Ascending aorta (tissue), 2 donors: ENCODE measurements around the gene MORF4L1. TPM values are rescaled to one million over a fixed set of nuclear protein-coding genes. Genes with fewer than 3 reads are reported as not detected.
A peak's percentile ranks its signal among the peaks of the same experiment; 100 is the strongest.
"Not testable (repeated sequence)": the region's sequence is repeated elsewhere in the genome, so short reads cannot be mapped to it uniquely, and the experiment has no call there.

Source experiments
- DNase-seq, 2 donors: peaks; one replicate each; pipeline ENCODE4 v3.0.0-alpha.2; 2019; ENCODE audit warnings: low spot score in 2 of 2
- H3K27ac ChIP-seq, 2 donors: fragments of 200-600 bp; sonication (generic); one replicate each; pipeline ENCODE4 v1.5.1; 2016 to 2017; ENCODE audit warnings: mild to moderate bottlenecking in 1 of 2
- H3K27me3 ChIP-seq: fragments of 200-600 bp; sonication (generic); one replicate; pipeline ENCODE4 v1.5.1; 2017
- H3K36me3 ChIP-seq, 2 donors: fragments of 200-600 bp; sonication (generic); one replicate each; pipeline ENCODE4 v1.5.1; 2016
- H3K4me1 ChIP-seq, 2 donors: fragments of 200-600 bp; sonication (generic); one replicate each; pipeline ENCODE4 v1.5.1; 2016 to 2017; ENCODE audit warnings: mild to moderate bottlenecking in 1 of 2
- H3K4me3 ChIP-seq, 2 donors: fragments of 200-600 bp; sonication (generic); one replicate each; pipeline ENCODE4 v1.5.1; 2016 to 2017; ENCODE audit warnings: mild to moderate bottlenecking in 1 of 2
- H3K9me3 ChIP-seq, 2 donors: fragments of 200-600 bp; sonication (generic); one replicate each; pipeline ENCODE4 v1.5.1; 2016
- intact Hi-C: fragments of 100-400 bp; cut with DNase I; formaldehyde crosslinking; loops from one replicate; pipeline ENCODE4 v1.15.1; 2023
- total RNA-seq: library from RNA; depleted of rRNA; stranded (reverse); fragments of >200 nt; gene quantifications from one replicate; pipeline ENCODE4 v1.1.0, GENCODE V29; 2016
- TF ChIP-seq, protein P1 (sequence below), 3 experiments: fragments of 200-600 bp in 2 of 3; fragments of 450-650 bp in 1 of 3; sonication (generic) in 2 of 3; IDR thresholded peaks; one replicate each; pipeline ENCODE4 v1.5.1; 2016 to 2019; ENCODE audit warnings: antibody characterized with exemption in 3 of 3, mild to moderate bottlenecking in 1 of 3, moderate library complexity in 1 of 3

The MORF4L1 gene
- total RNA-seq, 1 donor from 2014 or later = 108 TPM

DNA sequence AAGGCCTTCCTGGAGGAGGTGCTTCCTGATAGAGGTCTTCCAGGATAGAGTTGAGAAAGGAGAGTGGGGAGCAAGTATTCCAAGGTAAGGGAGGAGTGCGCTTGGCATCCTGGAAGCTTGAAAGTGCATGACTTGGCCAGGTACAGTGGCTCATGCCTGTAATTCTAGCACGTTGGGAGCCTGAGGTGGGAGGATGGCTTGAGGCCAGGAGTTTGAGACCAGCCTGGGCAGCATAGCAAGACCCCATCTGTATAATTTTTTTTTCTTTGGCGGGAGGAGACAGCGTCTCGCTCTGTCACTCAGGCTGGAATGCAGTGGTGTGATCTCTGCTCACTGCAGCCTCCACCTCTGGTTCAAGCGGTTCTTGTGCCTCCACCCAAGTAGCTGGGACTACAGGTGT lies 19.2 kb upstream of the MORF4L1 start:
- Histone ChIP-seq H3K4me3 (no peak overlapping the region), H3K27ac (no peak overlapping the region), H3K4me1 (peaks cover 0 to 8% of the 10 kb centered on the region in 2 donors), H3K9me3 (no peaks in the 10 kb centered on the region), H3K27me3 (no peaks in the 10 kb centered on the region), H3K36me3 (no peaks in the 10 kb centered on the region)
- DNase-seq = no peak
- TF ChIP-seq, protein P1, sequence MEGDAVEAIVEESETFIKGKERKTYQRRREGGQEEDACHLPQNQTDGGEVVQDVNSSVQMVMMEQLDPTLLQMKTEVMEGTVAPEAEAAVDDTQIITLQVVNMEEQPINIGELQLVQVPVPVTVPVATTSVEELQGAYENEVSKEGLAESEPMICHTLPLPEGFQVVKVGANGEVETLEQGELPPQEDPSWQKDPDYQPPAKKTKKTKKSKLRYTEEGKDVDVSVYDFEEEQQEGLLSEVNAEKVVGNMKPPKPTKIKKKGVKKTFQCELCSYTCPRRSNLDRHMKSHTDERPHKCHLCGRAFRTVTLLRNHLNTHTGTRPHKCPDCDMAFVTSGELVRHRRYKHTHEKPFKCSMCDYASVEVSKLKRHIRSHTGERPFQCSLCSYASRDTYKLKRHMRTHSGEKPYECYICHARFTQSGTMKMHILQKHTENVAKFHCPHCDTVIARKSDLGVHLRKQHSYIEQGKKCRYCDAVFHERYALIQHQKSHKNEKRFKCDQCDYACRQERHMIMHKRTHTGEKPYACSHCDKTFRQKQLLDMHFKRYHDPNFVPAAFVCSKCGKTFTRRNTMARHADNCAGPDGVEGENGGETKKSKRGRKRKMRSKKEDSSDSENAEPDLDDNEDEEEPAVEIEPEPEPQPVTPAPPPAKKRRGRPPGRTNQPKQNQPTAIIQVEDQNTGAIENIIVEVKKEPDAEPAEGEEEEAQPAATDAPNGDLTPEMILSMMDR (IDR thresholded peaks at IDR 0.05) = no peak
- intact Hi-C loops = no loop called here

DNA sequence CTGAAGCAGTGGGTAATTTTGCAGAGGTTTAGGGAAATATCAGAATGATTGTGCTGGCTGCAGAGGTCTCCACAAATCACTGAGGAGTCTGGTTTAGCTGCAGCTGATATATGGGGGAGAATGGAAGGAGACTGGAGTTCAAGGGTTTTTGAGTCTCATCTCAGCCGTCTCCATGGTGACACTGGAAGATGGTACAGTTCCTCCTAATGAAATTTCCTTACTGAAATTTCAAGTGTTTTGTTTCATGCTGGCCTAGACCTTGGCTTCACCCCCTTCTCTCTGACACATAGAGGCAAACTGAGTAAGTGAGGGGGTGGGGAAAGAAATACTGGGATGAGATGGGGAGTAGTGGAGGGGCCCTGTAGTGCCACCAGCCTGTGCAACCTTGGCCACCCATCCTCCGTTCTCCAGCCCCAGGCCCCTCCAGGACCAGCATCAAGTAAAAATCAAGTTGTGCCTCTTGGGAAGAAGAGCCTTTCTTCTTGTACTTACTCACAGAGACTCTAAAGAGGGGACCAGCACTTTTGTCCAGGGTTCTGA lies 17.8 kb upstream of the MORF4L1 start:
- H3K27ac ChIP-seq = peak overlapping the region; percentile 49 to 70
- no peaks in the 10 kb centered on the region for H3K27me3 ChIP-seq
- intact Hi-C loops = loop anchor here (1.0 to 5.0 kb wide), 2 partner anchors 44 to 98 kb away; partner anchors contain the start of gene ADAMTS7
- no peaks in the 10 kb centered on the region for H3K9me3 ChIP-seq
- no peak for DNase-seq
- peaks cover 6 to 14% of the 10 kb centered on the region in 2 donors for H3K4me1 ChIP-seq
- TF ChIP-seq, protein P1 (IDR thresholded peaks at IDR 0.05) = no peak
- no peaks in the 10 kb centered on the region for H3K36me3 ChIP-seq
- H3K4me3 ChIP-seq = no peak overlapping the region

DNA sequence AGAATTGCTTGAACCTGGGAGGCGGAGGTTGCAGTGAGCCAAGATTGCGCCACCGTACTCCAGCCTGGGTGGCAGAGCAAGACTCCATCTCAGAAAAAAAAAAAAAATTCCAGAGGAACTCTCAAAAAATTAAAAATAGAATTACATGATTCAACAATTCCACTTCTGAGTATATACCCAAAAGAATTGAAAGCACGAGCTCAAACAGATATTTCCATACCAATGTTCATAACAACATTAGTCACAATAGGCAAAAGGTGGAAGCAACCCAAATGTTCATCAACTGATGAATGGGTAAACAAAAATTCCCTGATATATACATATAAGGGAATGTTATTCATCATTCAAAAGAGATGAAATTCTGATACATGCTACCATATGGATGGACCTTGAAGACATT lies 16.9 kb upstream of the MORF4L1 start:
- Histone ChIP-seq H3K4me1 (peaks cover 6 to 14% of the 10 kb centered on the region in 2 donors), H3K27me3 (no peaks in the 10 kb centered on the region), H3K9me3 (no peaks in the 10 kb centered on the region), H3K27ac (peak overlapping the region; percentile 49 to 70), H3K4me3 (no peak overlapping the region), H3K36me3 (no peaks in the 10 kb centered on the region)
- intact Hi-C loops = loop anchor here (1.0 to 5.0 kb wide), 2 partner anchors 44 to 98 kb away; partner anchors contain the start of gene ADAMTS7
- TF ChIP-seq, protein P1 (IDR thresholded peaks at IDR 0.05) = no peak
- DNase-seq = peak in 1 of 2 donors; percentile 77

DNA sequence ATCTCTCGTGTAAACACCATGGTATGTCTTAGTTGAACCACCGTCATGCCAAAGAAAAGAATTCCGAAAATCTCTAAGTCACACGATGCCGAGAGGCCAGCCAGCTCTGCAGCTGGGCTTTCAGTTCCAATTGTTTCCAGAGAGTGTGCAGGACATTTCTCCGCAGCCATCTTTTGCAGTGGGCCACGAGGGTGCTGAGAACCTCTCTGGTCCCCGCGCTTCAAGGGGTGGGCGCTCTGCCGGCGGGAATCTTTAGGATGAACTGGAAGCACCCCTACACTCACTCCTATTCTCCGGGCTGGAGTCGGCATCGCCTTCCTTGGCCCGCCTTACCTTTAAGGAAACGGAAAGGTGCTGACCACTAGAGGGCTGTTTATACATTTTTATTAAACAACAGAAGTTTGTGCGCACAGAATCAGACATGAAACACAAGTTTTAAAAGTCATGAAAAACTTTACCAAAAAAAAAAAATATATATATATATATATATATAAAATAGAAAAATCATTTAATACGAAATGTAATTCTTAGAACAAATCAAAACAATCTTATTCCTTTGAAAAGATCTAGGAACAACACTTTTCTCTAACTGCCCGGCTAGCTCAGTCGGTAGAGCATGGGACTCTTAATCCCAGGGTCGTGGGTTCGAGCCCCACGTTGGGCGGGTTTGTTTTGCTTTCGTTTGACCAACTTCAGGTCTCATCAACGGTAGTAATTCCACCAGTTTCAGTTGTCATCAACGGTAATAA lies 12.5 kb upstream of the MORF4L1 start:
- intact Hi-C loops = loop anchor here (1.0 to 5.0 kb wide), 4 partner anchors 12 to 103 kb away; partner anchors contain the start of genes ADAMTS7 and MORF4L1

DNA sequence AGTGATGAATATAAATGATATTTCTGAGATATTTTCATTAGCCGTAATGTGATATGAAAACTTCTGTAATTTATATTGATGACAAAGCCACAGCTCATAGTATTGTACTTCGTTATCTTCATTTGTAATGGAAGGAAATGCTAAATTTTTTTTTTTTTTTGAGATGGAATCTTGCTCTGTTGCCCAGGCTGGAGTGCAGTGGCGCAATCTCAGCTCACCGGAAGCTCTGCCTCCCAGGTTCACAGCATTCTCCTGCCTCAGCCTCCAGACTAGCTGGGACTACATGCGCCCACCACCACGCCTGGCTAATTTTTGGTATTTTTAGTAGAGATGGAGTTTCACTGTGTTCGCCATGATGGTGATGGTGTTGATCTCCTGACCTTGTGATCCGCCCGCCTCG lies 7.1 kb upstream of the MORF4L1 start:
- H3K27me3 ChIP-seq, intact Hi-C loops, H3K4me3 ChIP-seq, H3K9me3 ChIP-seq, H3K36me3 ChIP-seq, DNase-seq, H3K4me1 ChIP-seq, H3K27ac ChIP-seq: not testable (repeated sequence)

More for the DNA sequence above, 12.5 kb upstream of the MORF4L1 start:
- peaks cover 6 to 12% of the 10 kb centered on the region in 2 donors for H3K4me1 ChIP-seq
- H3K36me3 ChIP-seq = no peaks in the 10 kb centered on the region
- TF ChIP-seq, protein P1 (IDR thresholded peaks at IDR 0.05) = peak; percentile 48 to 61 (median 52)
- H3K9me3 ChIP-seq = no peaks in the 10 kb centered on the region
- H3K4me3 ChIP-seq = peak overlapping the region; percentile 50 to 65
- DNase-seq = peak in 1 of 2 donors; percentile 87
- H3K27ac ChIP-seq = peak overlapping the region; percentile 83
- no peaks in the 10 kb centered on the region for H3K27me3 ChIP-seq

DNA sequence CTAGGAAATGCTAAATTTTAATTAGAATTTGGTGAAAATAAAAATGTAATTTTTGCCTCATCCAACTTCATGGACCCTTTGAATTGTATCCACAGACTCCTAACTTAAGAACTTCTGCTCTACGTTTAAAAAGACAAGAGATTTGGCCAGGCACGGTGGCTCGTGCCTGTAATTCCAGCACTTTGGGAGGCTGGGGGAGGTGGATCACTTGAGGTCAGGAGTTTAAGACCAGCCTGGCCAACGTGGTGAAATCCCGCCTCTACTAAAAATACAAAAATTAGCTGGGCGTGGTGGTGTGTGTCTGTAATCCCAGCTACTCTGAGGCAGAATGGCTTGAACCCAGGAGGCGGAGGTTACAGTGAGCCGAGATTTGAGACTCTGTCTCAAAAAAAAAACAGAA lies 6.7 kb upstream of the MORF4L1 start:
- DNase-seq, H3K4me1 ChIP-seq, intact Hi-C loops, H3K27ac ChIP-seq, H3K4me3 ChIP-seq, H3K27me3 ChIP-seq, H3K36me3 ChIP-seq, H3K9me3 ChIP-seq: not testable (repeated sequence)
